GM10266 (cell line): ENCODE results near the gene RHD.
"Not testable (repeated sequence)": the region's sequence is repeated elsewhere in the genome, so short reads cannot be mapped to it uniquely, and the experiment has no call there.

Experiments
- DNase-seq: peaks from one replicate; pipeline ENCODE4 v3.0.0; 2012; ENCODE audit errors: extremely low spot score
- CTCF ChIP-seq: IDR thresholded peaks from 2 replicates; pipeline ENCODE4 v1.5.1; 2012; ENCODE audit warnings: mild to moderate bottlenecking, low read depth; ENCODE audit not compliant: control insufficient read depth, insufficient read depth; ENCODE audit errors: missing control alignments

Gene RHD

GRCh38 chr1:25327864-25328790 is 55.8 kb downstream of the RHD start:
- not testable (repeated sequence) for DNase-seq

DNA sequence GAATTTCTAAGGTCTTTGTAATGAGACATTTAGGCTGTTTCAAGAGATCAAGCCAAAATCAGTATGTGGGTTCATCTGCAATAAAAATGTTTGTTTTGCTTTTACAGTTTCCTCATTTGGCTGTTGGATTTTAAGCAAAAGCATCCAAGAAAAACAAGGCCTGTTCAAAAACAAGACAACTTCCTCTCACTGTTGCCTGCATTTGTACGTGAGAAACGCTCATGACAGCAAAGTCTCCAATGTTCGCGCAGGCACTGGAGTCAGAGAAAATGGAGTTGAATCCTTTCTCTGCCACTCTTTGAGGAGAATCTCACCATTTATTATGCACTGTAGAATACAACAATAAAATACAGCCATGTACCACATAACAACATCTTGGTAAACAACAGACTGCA is 56.5 kb downstream of the RHD start:
- not testable (repeated sequence) for DNase-seq

DNA sequence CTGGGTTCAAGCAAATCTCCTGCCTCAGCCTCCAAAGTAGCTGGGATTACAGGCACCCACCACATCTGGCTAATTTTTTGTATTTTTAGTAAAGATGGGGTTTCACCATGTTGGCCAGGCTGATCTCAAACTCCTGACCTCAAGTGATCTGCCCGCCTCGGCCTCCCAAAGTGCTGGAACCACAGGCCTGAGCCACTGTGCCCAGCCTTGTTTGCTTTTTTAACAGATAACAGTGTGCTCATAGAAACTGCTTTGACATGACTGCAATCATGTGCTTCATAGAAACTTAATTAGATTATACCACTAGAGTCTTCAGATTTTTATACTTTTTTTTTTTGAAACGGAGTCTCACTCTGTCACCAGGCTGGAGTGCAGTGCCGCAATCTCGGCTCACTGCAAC is 57.0 kb downstream of the RHD start:
- not testable (repeated sequence) for DNase-seq

DNA sequence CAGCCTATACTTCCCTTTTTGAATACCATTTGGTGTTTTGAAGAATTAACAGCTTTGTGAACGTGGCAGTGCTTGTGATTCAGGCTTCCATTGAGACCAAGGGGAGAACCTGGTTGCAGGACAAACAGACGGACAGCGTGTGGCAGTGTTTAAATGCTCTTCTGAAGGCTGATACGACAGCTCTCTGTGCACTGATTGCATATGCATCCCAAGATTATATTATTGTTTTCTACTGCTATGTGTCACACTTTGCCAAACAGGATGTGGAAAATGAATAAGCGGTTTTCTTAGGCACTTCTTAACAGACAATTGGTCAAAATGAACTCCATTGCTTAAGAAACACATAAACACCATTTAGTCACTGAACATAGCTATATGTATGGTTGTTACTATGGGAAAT is 57.6 kb downstream of the RHD start:
- not testable (repeated sequence) for DNase-seq

GRCh38 chr1:25336922-25337354 is 64.6 kb downstream of the RHD start:
- DNase-seq: not testable (repeated sequence)
- peak; percentile 38 for TF ChIP-seq CTCF

DNA sequence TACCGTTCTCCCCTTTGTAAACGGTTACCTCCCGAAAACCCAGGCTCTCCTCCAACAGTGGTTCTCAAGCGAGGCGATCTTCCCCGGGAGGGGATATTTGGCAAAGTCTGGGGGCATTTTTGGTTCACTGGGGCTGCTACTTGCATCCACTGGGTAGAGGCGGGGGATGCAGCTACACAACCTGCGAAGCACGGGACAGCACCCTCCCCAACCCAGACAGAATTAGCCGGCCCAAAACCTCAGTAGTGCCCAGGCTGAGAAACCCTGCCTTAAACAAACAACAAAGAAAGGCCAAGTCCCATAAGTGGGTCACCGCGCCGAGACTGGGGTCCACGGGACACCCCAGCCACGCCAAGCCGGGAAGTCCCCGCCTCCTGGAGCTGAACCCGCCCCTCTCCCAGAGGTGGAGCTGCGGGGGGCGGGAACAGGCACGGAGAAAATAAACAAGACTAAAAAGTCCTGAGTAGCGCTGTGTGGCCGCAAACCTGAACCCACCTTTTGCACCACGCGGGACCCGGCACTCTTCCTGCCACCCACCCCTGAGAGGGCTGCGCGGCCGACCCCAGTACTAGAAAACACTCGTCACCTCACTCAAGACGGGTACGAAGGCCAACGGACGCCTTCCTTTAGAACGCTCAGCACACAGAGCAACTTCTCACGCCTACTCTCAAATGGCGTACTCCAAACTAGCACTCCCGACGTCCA is 65.3 kb downstream of the RHD start:
- not testable (repeated sequence) for DNase-seq

DNA sequence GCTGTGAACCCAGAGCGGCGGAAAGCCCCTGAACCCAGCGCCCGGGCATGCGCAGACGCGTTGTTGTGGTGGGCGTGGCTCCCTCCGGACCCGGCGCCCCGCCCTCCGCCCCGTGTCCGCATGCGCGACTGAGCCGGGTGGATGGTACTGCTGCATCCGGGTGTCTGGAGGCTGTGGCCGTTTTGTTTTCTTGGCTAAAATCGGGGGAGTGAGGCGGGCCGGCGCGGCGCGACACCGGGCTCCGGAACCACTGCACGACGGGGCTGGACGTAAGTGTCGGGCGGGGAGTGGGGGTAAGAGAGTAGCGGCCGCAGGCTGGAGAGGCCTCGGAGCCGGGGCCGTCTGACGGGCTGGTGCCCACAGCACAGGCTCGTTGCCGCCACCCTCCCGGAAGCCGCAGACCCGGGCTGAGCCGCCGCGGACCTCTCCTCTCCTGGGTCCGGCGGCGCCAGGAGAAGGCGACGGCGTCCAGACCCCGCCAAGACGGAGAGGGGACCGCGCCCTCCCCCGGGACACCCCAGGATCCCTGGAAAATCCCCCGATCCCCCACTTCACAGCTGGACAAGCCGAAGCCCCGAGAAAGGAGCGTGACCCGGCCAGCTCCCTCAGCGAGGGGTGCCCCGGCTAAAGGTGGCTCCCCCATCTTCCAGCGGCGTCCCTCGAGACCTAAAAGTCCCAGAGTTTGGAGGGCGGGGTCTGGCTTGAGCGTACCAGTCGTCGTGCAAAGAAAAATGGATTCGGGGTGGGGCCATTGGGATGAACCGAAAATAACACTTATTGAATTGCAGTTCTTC is 66.1 kb downstream of the RHD start, which contains the start of gene TMEM50A:
Gene TMEM50A, plus strand, starts transcription at position 147 of the 794 bp plus-strand sequence. CDS start 2,153 bp downstream, outside the sequence.
- peak; percentile 87 for DNase-seq
- no peak for TF ChIP-seq CTCF

DNA sequence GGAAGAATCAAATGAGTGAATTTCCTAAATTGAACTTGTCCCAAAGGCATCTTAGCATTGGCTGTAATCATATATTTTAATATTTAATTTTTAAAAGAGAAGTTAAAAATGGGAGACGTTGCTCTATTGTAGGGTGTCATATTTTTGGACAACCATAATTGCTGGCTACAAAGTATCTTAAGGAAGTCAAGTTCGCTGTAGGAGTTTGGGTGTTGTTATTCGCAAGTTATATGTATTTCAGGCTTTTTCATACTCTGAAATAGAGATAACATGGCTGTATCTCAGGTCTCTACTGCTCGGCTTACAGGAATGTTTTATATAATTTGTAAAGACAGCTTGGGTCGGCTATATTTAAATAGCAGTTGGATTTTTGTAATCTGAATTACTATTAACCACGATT is 66.7 kb downstream of the RHD start:
- TF ChIP-seq CTCF: no peak

DNA sequence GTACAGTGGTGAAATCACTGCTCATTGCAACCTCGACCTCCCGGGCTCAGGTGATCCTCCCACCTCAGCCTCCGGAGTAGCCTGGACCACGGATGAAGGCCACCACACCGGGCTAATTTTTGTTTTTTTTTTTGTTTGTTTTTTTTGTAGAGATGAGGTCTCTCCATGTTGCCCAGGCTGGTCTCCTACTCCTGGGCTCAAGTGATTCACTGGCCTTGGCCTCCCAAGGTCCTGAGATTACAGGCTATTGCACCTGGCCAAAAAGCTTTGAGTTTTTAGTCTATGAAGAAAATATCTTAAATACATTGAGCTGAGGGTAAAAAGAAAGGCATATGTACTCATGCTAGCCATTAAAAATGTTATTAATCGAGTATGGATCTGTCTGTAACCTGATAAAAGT is 69.4 kb downstream of the RHD start:
- no peak for DNase-seq
- TF ChIP-seq CTCF: no peak

More for the DNA sequence above, 66.7 kb downstream of the RHD start:
- no peak for DNase-seq
